HepG2 (cell line): ENCODE data around the gene CSNK1E. TPM values are rescaled to one million over a fixed set of nuclear protein-coding genes. Genes with fewer than 3 reads are reported as not detected.

Experiments
- BCL6 ChIP-seq: IDR thresholded peaks from 2 replicates; pipeline ENCODE4 v1.6.1; 2016; ENCODE audit warnings: missing genetic modification reagents, missing compliant biosample characterization
- EP300 ChIP-seq, 3 experiments: sonication (generic) in 1 of 3; formaldehyde crosslinking in 1 of 3; IDR thresholded peaks; 2 replicates each; pipeline versions ENCODE4 v1.5.1 to v1.6.1; 2011 to 2020; ENCODE audit warnings: low read depth in 2 of 3, low read length in 2 of 3, borderline replicate concordance in 1 of 3, improper control_type of control experiment in 1 of 3, mild to moderate bottlenecking in 1 of 3, missing genetic modification reagents in 1 of 3, moderate library complexity in 1 of 3
- GATA4 ChIP-seq: sonication (generic); IDR thresholded peaks from 2 replicates; pipeline ENCODE4 v1.6.1; 2016; ENCODE audit warnings: antibody characterized with exemption, low read depth, borderline replicate concordance
- HDAC1 ChIP-seq: sonication (generic); formaldehyde crosslinking; IDR thresholded peaks from 2 replicates; pipeline ENCODE4 v1.5.1; 2020; ENCODE audit warnings: mild to moderate bottlenecking, missing genetic modification reagents
- HOXA7 ChIP-seq: sonication (generic); formaldehyde crosslinking; IDR thresholded peaks from 2 replicates; pipeline ENCODE4 v1.8.1; 2022; ENCODE audit warnings: mild to moderate bottlenecking, missing genetic modification reagents, moderate library complexity
- ISX ChIP-seq: sonication (generic); formaldehyde crosslinking; conservative IDR thresholded peaks from 2 replicates; pipeline ENCODE4 v1.5.0; 2020; ENCODE audit warnings: missing genetic modification reagents
- KAT8 ChIP-seq: IDR thresholded peaks from 2 replicates; pipeline ENCODE4 v1.6.1; 2016; ENCODE audit warnings: missing genetic modification reagents, missing compliant biosample characterization
- KLF11 ChIP-seq: IDR thresholded peaks from 2 replicates; pipeline ENCODE4 v1.6.1; 2016; ENCODE audit warnings: missing compliant biosample characterization
- MEIS2 ChIP-seq: sonication (generic); formaldehyde crosslinking; IDR thresholded peaks from 2 replicates; pipeline ENCODE4 v1.9.0; 2021; ENCODE audit warnings: mild to moderate bottlenecking, missing genetic modification reagents
- MTA1 ChIP-seq: sonication (generic); formaldehyde crosslinking; IDR thresholded peaks from 2 replicates; pipeline ENCODE4 v1.4.0; 2020; ENCODE audit warnings: missing genetic modification reagents, mild to moderate bottlenecking, borderline replicate concordance
- NFATC3 ChIP-seq: sonication (generic); formaldehyde crosslinking; IDR thresholded peaks from 2 replicates; pipeline ENCODE4 v1.5.1; 2020; ENCODE audit warnings: mild to moderate bottlenecking, missing genetic modification reagents
- NRL ChIP-seq: sonication (generic); formaldehyde crosslinking; IDR thresholded peaks from 2 replicates; pipeline ENCODE4 v1.5.0; 2020; ENCODE audit warnings: missing genetic modification reagents, mild to moderate bottlenecking, moderate library complexity, borderline replicate concordance
- PAF1 ChIP-seq: IDR thresholded peaks from 2 replicates; pipeline ENCODE4 v1.6.1; 2016; ENCODE audit warnings: missing genetic modification reagents, missing compliant biosample characterization
- SMAD1 ChIP-seq: sonication (generic); formaldehyde crosslinking; IDR thresholded peaks from 2 replicates; pipeline ENCODE4 v1.4.0; 2020; ENCODE audit warnings: missing genetic modification reagents, low read depth, mild to moderate bottlenecking, borderline replicate concordance
- SNAI1 ChIP-seq: sonication (generic); formaldehyde crosslinking; IDR thresholded peaks from 2 replicates; pipeline ENCODE4 v1.5.0; 2020; ENCODE audit warnings: mild to moderate bottlenecking, missing genetic modification reagents, borderline replicate concordance
- YY1 ChIP-seq: IDR thresholded peaks from 2 replicates; pipeline ENCODE4 v1.6.1; 2011; ENCODE audit warnings: low read length, low read depth, moderate library complexity, mild to moderate bottlenecking; ENCODE audit not compliant: insufficient read depth, insufficient replicate concordance
- ZC3H4 ChIP-seq: sonication (generic); formaldehyde crosslinking; IDR thresholded peaks from 2 replicates; pipeline ENCODE4 v1.4.0; 2020; ENCODE audit warnings: missing genetic modification reagents, borderline replicate concordance
- ZFP36 ChIP-seq: fragments of 150-350 bp; IDR thresholded peaks from 2 replicates; pipeline ENCODE4 v1.6.1; 2018; ENCODE audit warnings: borderline replicate concordance, low read length, low read depth; ENCODE audit not compliant: partially characterized antibody
- ZMAT3 ChIP-seq: sonication (generic); formaldehyde crosslinking; conservative IDR thresholded peaks from 2 replicates; pipeline ENCODE4 v1.7.0; 2021; ENCODE audit warnings: missing genetic modification reagents
- ZNF101 ChIP-seq: sonication (generic); formaldehyde crosslinking; IDR thresholded peaks from 2 replicates; pipeline ENCODE4 v1.4.0; 2020; ENCODE audit warnings: mild to moderate bottlenecking, low read depth, missing genetic modification reagents, borderline replicate concordance
- ZNF121 ChIP-seq: sonication (generic); formaldehyde crosslinking; IDR thresholded peaks from 2 replicates; pipeline ENCODE4 v1.5.0; 2020; ENCODE audit warnings: mild to moderate bottlenecking, missing genetic modification reagents
- ZNF235 ChIP-seq: sonication (generic); formaldehyde crosslinking; IDR thresholded peaks from 2 replicates; pipeline ENCODE4 v1.8.1; 2023; ENCODE audit warnings: mild to moderate bottlenecking, missing genetic modification reagents, borderline replicate concordance
- ZNF296 ChIP-seq: sonication (generic); formaldehyde crosslinking; conservative IDR thresholded peaks from 2 replicates; pipeline ENCODE4 v1.5.0; 2020; ENCODE audit warnings: mild to moderate bottlenecking, missing genetic modification reagents
- ZNF629 ChIP-seq: sonication (generic); formaldehyde crosslinking; conservative IDR thresholded peaks from 2 replicates; pipeline ENCODE4 v1.5.0; 2020; ENCODE audit warnings: missing genetic modification reagents
- ZNF766 ChIP-seq: sonication (generic); formaldehyde crosslinking; IDR thresholded peaks from 2 replicates; pipeline ENCODE4 v1.5.0; 2020; ENCODE audit warnings: missing genetic modification reagents, borderline replicate concordance
- polyA plus RNA-seq, 8 experiments: library from polyadenylated mRNA; depleted of rRNA in 3 of 8; stranded (reverse) in 7 of 8; unstranded in 1 of 8; fragments of >200 nt; fragmentation: Illumina TruSeq in 4 of 8; extraction: Trizol in 4 of 8; gene quantifications; 2 replicates each; pipeline versions ENCODE4 v1.2.1 to v1.2.3, GENCODE V29; 2011 to 2016; ENCODE audit warnings: low read depth in 4 of 8, missing spikeins in 1 of 8, mixed read lengths in 1 of 8; ENCODE audit not compliant: insufficient read depth in 1 of 8
- total RNA-seq, 5 experiments: library from RNA; depleted of rRNA; stranded (reverse); fragments of >200 nt; fragmentation: Illumina TruSeq; extraction: Trizol; gene quantifications; 2 replicates each; pipeline ENCODE4 v1.2.3, GENCODE V29; 2016; ENCODE audit warnings: low read depth in 1 of 5
- TF ChIP-seq, protein P1 (sequence below): sonication (generic); formaldehyde crosslinking; IDR thresholded peaks from 2 replicates; pipeline ENCODE4 v1.8.1; 2022; ENCODE audit warnings: low read depth, mild to moderate bottlenecking, missing genetic modification reagents
- TF ChIP-seq, protein P2 (sequence below): sonication (generic); formaldehyde crosslinking; IDR thresholded peaks from 2 replicates; pipeline ENCODE4 v1.4.0; 2020; ENCODE audit warnings: mild to moderate bottlenecking, low read depth, missing genetic modification reagents
- TF ChIP-seq, protein P3 (sequence below): sonication (generic); formaldehyde crosslinking; IDR thresholded peaks from 2 replicates; pipeline ENCODE4 v1.5.0; 2020; ENCODE audit warnings: mild to moderate bottlenecking, missing genetic modification reagents

The CSNK1E gene
- total and polyA plus RNA-seq, 2 of the 13 experiments (the other 11 are each of a cell fraction or from before 2014, with no cell fraction given), result 34.7 to 129 TPM

DNA sequence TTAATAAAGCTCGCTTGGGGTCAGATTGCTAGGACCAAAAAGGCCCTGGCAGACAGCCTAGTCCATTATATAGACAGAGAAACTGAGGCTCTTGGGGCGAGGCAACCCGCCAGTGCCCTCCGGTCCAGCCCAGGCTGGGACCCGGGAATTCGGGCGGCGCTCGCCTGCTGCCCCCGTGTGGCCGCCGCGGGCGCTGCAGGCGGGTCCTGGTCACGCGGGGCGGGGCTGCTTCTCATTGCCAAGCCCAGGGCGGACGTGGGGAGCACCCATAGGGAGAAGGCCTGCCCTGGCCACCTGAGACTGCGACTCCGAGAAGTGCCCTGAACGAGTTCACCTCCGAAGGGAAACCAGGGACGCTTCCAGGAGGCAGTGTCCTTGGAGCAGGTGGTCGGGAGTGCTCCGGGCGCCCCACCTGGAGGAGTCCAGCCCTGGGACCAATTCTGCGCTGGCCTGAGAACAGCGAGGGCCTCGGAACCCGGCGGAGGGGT, 36.0 kb upstream of the CSNK1E start (continued):
- peak; percentile 39; the same call in 1 of the 2 replicates for TF ChIP-seq MTA1
- TF ChIP-seq PAF1 (CRISPR knock-in tag), result no peak
- TF ChIP-seq SMAD1 (CRISPR knock-in tag), result no peak
- TF ChIP-seq ZNF235, result no peak
- 0 out of 2 replicates have a peak, but pooled peaks have one; percentile 21 for TF ChIP-seq MEIS2 (CRISPR knock-in tag)
- TF ChIP-seq NFATC3 (CRISPR knock-in tag), result no peak
- TF ChIP-seq, protein P1, sequence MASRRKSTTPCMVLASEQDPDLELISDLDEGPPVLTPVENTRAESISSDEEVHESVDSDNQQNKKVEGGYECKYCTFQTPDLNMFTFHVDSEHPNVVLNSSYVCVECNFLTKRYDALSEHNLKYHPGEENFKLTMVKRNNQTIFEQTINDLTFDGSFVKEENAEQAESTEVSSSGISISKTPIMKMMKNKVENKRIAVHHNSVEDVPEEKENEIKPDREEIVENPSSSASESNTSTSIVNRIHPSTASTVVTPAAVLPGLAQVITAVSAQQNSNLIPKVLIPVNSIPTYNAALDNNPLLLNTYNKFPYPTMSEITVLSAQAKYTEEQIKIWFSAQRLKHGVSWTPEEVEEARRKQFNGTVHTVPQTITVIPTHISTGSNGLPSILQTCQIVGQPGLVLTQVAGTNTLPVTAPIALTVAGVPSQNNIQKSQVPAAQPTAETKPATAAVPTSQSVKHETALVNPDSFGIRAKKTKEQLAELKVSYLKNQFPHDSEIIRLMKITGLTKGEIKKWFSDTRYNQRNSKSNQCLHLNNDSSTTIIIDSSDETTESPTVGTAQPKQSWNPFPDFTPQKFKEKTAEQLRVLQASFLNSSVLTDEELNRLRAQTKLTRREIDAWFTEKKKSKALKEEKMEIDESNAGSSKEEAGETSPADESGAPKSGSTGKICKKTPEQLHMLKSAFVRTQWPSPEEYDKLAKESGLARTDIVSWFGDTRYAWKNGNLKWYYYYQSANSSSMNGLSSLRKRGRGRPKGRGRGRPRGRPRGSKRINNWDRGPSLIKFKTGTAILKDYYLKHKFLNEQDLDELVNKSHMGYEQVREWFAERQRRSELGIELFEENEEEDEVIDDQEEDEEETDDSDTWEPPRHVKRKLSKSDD (CRISPR knock-in tag), result no peak
- no peak for TF ChIP-seq HOXA7 (CRISPR knock-in tag)
- TF ChIP-seq KLF11 (CRISPR knock-in tag), result no peak
- no peak for TF ChIP-seq SNAI1 (CRISPR knock-in tag)
- no peak for TF ChIP-seq ZFP36
- TF ChIP-seq ZNF121 (CRISPR knock-in tag), result no peak
- TF ChIP-seq, protein P2, sequence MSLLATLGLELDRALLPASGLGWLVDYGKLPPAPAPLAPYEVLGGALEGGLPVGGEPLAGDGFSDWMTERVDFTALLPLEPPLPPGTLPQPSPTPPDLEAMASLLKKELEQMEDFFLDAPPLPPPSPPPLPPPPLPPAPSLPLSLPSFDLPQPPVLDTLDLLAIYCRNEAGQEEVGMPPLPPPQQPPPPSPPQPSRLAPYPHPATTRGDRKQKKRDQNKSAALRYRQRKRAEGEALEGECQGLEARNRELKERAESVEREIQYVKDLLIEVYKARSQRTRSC (CRISPR knock-in tag), result no peak
- TF ChIP-seq NRL, result no peak
- TF ChIP-seq EP300 (IDR thresholded peaks at IDR 0.05; ENCODE audit: low read depth in 2 of 2, low read length in 2 of 2), result no peak
- no peak for TF ChIP-seq EP300 (CRISPR knock-in tag; IDR thresholded peaks at IDR 0.05; ENCODE audit: borderline replicate concordance)
- TF ChIP-seq ZNF766, result no peak
- peak; percentile 90 for TF ChIP-seq ZNF629
- no peak for TF ChIP-seq GATA4
- TF ChIP-seq BCL6 (CRISPR knock-in tag), result no peak
- TF ChIP-seq HDAC1 (CRISPR knock-in tag), result no peak
- TF ChIP-seq ISX (CRISPR knock-in tag), result no peak
- TF ChIP-seq ZNF296, result no peak
- no peak for TF ChIP-seq ZNF101
- TF ChIP-seq KAT8 (CRISPR knock-in tag), result no peak
- TF ChIP-seq YY1, result peak; percentile 61
- no peak for TF ChIP-seq ZMAT3 (CRISPR knock-in tag)
- TF ChIP-seq ZC3H4 (CRISPR knock-in tag), result no peak
- TF ChIP-seq, protein P3, sequence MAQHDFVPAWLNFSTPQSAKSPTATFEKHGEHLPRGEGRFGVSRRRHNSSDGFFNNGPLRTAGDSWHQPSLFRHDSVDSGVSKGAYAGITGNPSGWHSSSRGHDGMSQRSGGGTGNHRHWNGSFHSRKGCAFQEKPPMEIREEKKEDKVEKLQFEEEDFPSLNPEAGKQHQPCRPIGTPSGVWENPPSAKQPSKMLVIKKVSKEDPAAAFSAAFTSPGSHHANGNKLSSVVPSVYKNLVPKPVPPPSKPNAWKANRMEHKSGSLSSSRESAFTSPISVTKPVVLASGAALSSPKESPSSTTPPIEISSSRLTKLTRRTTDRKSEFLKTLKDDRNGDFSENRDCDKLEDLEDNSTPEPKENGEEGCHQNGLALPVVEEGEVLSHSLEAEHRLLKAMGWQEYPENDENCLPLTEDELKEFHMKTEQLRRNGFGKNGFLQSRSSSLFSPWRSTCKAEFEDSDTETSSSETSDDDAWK (CRISPR knock-in tag), result no peak
